Sigmoid colon (tissue), 4 donors: ENCODE results near the gene FADD.

Experiments
- EP300 ChIP-seq, 4 donors: sonication (generic); formaldehyde crosslinking; IDR thresholded peaks; one replicate each; pipeline ENCODE4 v1.6.1; 2017; ENCODE audit warnings: antibody characterized with exemption in 4 of 4
- POLR2A ChIP-seq, 2 donors: fragments of 450-650 bp; IDR thresholded peaks; one replicate each; pipeline ENCODE4 v1.6.1; 2016; ENCODE audit warnings: antibody characterized with exemption in 2 of 2, mild to moderate bottlenecking in 2 of 2, moderate library complexity in 2 of 2
- POLR2AphosphoS5 ChIP-seq, 4 donors: sonication (generic); formaldehyde crosslinking; IDR thresholded peaks; one replicate each; pipeline ENCODE4 v1.6.1; 2017; ENCODE audit warnings: antibody characterized with exemption in 4 of 4
- TF ChIP-seq, protein P1 (sequence below), 4 experiments: fragments of 450-650 bp in 3 of 4; fragments of 200-600 bp in 1 of 4; IDR thresholded peaks; one replicate each; pipeline ENCODE4 v1.5.1; 2016 to 2019; ENCODE audit warnings: antibody characterized with exemption in 4 of 4, mild to moderate bottlenecking in 3 of 4, moderate library complexity in 2 of 4

DNA sequence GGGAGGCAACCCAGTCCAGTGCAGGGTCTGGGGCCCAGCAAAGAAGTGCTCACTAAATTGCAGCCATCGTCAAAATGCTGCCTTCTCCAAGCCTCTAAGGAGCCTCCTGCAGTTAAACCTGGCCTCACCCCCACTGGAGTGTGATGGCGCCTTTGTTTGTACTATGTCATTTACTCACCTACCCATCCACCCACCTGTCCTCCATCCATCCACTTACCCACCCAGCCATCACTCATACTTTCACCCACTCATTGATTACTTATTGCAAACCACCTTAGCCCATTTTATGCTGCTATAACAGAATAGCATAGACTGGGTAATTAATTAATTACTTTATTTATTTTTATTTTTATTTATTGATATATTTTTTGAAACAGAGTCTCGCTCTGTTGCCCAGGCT is 38.6 kb downstream of the FADD start:
- TF ChIP-seq, protein P1, sequence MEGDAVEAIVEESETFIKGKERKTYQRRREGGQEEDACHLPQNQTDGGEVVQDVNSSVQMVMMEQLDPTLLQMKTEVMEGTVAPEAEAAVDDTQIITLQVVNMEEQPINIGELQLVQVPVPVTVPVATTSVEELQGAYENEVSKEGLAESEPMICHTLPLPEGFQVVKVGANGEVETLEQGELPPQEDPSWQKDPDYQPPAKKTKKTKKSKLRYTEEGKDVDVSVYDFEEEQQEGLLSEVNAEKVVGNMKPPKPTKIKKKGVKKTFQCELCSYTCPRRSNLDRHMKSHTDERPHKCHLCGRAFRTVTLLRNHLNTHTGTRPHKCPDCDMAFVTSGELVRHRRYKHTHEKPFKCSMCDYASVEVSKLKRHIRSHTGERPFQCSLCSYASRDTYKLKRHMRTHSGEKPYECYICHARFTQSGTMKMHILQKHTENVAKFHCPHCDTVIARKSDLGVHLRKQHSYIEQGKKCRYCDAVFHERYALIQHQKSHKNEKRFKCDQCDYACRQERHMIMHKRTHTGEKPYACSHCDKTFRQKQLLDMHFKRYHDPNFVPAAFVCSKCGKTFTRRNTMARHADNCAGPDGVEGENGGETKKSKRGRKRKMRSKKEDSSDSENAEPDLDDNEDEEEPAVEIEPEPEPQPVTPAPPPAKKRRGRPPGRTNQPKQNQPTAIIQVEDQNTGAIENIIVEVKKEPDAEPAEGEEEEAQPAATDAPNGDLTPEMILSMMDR (IDR thresholded peaks at IDR 0.05) = no peak
- no peak for TF ChIP-seq POLR2A (IDR thresholded peaks at IDR 0.05)
- TF ChIP-seq POLR2AphosphoS5 (IDR thresholded peaks at IDR 0.05) = no peak
- TF ChIP-seq EP300 (IDR thresholded peaks at IDR 0.05) = no peak
